H4 (cell line): Measurements from ENCODE around the gene TMEM120B. TPM values are rescaled to one million over a fixed set of nuclear protein-coding genes. Genes with fewer than 3 reads are reported as not detected.
"Not testable (repeated sequence)": the region's sequence is repeated elsewhere in the genome, so short reads cannot be mapped to it uniquely, and the experiment has no call there.

ENCODE experiments used
- DNase-seq: peaks from one replicate; pipeline ENCODE4 v3.0.0-alpha.2; 2015; ENCODE audit warnings: low spot score
- total RNA-seq: library from RNA; depleted of rRNA; stranded (reverse); fragments of >200 nt; shearing (Covaris generic); gene quantifications from 2 replicates; pipeline ENCODE4 v1.2.3, GENCODE V29; 2014

The TMEM120B gene
- total RNA-seq, 1 experiment from 2014 or later, result 5.0 TPM

- DNase-seq, result not testable (repeated sequence)
Measured at GRCh38 chr12:121745545-121745944, 33.0 kb downstream of the TMEM120B start.

- DNase-seq, result no peak
Measured at GRCh38 chr12:121748218-121748570, 35.6 kb downstream of the TMEM120B start.

- DNase-seq, result no peak
Measured at GRCh38 chr12:121748571-121749265, 36.2 kb downstream of the TMEM120B start.

GRCh38 chr12:121749267-121749666, 36.7 kb downstream of the TMEM120B start:
- no peak for DNase-seq

- no peak for DNase-seq
Measured at GRCh38 chr12:121750507-121750955, 38.0 kb downstream of the TMEM120B start.

- DNase-seq, result no peak
Measured at GRCh38 chr12:121751034-121751433, 38.5 kb downstream of the TMEM120B start.

- DNase-seq, result no peak
Measured at GRCh38 chr12:121751749-121752351, 39.3 kb downstream of the TMEM120B start.

GRCh38 chr12:121753844-121754264, 41.3 kb downstream of the TMEM120B start:
- DNase-seq, result no peak

- no peak for DNase-seq
Measured at GRCh38 chr12:121754836-121755235, 42.3 kb downstream of the TMEM120B start.

- DNase-seq, result no peak
Measured at GRCh38 chr12:121755591-121755990, 43.0 kb downstream of the TMEM120B start.

- DNase-seq, result not testable (repeated sequence)
Measured at GRCh38 chr12:121758536-121758935, 46.0 kb downstream of the TMEM120B start.

GRCh38 chr12:121762269-121762668, 49.7 kb downstream of the TMEM120B start:
- DNase-seq, result no peak

GRCh38 chr12:121764808-121765207, 52.3 kb downstream of the TMEM120B start:
- DNase-seq, result no peak

- DNase-seq, result peak; percentile 52
Measured at GRCh38 chr12:121765573-121765972, 53.0 kb downstream of the TMEM120B start.

GRCh38 chr12:121766290-121767039, 53.9 kb downstream of the TMEM120B start:
- no peak for DNase-seq

GRCh38 chr12:121767525-121768016, 55.0 kb downstream of the TMEM120B start:
- no peak for DNase-seq

GRCh38 chr12:121769297-121769830, 56.8 kb downstream of the TMEM120B start:
- DNase-seq, result no peak

- DNase-seq, result no peak
Measured at GRCh38 chr12:121769831-121770301, 57.3 kb downstream of the TMEM120B start.

GRCh38 chr12:121770388-121770787, 57.8 kb downstream of the TMEM120B start:
- DNase-seq, result no peak

GRCh38 chr12:121770813-121771625, 58.5 kb downstream of the TMEM120B start:
- DNase-seq, result no peak
